GM23248 (cell line): ENCODE measurements around the gene SYNE2. TPM values are rescaled to one million over a fixed set of nuclear protein-coding genes. Genes with fewer than 3 reads are reported as not detected.
A peak's percentile ranks its signal among the peaks of the same experiment; 100 is the strongest.

Experiments used
- DNase-seq: peaks from one replicate; pipeline ENCODE4 v3.0.0-alpha.2; 2015
- H2AFZ ChIP-seq: fragments of 200-600 bp; sonication (generic); 2 replicates; pipeline ENCODE4 v1.6.1; 2016; ENCODE audit warnings: antibody characterized with exemption
- H3F3A ChIP-seq: fragments of 200-600 bp; sonication (generic); 2 replicates; pipeline ENCODE4 v1.6.1; 2016; ENCODE audit warnings: mild to moderate bottlenecking, antibody characterized with exemption, mixed run types; ENCODE audit not compliant: insufficient read depth
- H3K27ac ChIP-seq: fragments of 200-600 bp; sonication (generic); 2 replicates; pipeline ENCODE4 v1.5.1; 2016; ENCODE audit warnings: mild to moderate bottlenecking
- H3K27me3 ChIP-seq: fragments of 200-600 bp; sonication (generic); replicated peaks from 2 replicates; pipeline ENCODE4 v1.6.1; 2016; ENCODE audit warnings: mild to moderate bottlenecking; ENCODE audit not compliant: insufficient read depth
- H3K36me3 ChIP-seq: fragments of 200-600 bp; sonication (generic); 2 replicates; pipeline ENCODE4 v1.6.1; 2016; ENCODE audit warnings: low read depth, mild to moderate bottlenecking
- H3K4me1 ChIP-seq: fragments of 200-600 bp; sonication (generic); 2 replicates; pipeline ENCODE4 v1.6.1; 2016; ENCODE audit warnings: mild to moderate bottlenecking; ENCODE audit not compliant: insufficient read depth
- H3K4me2 ChIP-seq: fragments of 200-600 bp; sonication (generic); one replicate; pipeline ENCODE4 v1.6.1; 2016; ENCODE audit warnings: mild to moderate bottlenecking; ENCODE audit not compliant: unreplicated experiment
- H3K4me3 ChIP-seq: fragments of 200-600 bp; sonication (generic); 2 replicates; pipeline ENCODE4 v1.5.1; 2016; ENCODE audit warnings: mild to moderate bottlenecking
- H3K79me2 ChIP-seq: fragments of 200-600 bp; sonication (generic); 2 replicates; pipeline ENCODE4 v1.6.1; 2016; ENCODE audit warnings: mild to moderate bottlenecking; ENCODE audit not compliant: insufficient read depth
- H3K9ac ChIP-seq: fragments of 200-600 bp; sonication (generic); 2 replicates; pipeline ENCODE4 v1.6.1; 2016; ENCODE audit warnings: mild to moderate bottlenecking
- H3K9me2 ChIP-seq: fragments of 200-600 bp; sonication (generic); 2 replicates; pipeline ENCODE4 v1.6.1; 2016; ENCODE audit warnings: mixed run types, mild to moderate bottlenecking, moderate library complexity; ENCODE audit not compliant: insufficient read depth
- H3K9me3 ChIP-seq: fragments of 200-600 bp; sonication (generic); one replicate; pipeline ENCODE4 v1.6.1; 2017; ENCODE audit warnings: low read depth
- H4K20me1 ChIP-seq: fragments of 200-600 bp; sonication (generic); 2 replicates; pipeline ENCODE4 v1.6.0; 2016; ENCODE audit not compliant: insufficient read depth
- EZH2 ChIP-seq: fragments of 200-600 bp; sonication (generic); IDR thresholded peaks from 2 replicates; pipeline ENCODE4 v1.6.1; 2018; ENCODE audit warnings: antibody characterized with exemption, mild to moderate bottlenecking; ENCODE audit not compliant: insufficient read depth, poor library complexity, severe bottlenecking
- EZH2phosphoT487 ChIP-seq: fragments of 200-600 bp; sonication (generic); IDR thresholded peaks from 2 replicates; pipeline ENCODE4 v1.6.1; 2018; ENCODE audit warnings: antibody characterized with exemption, moderate library complexity, mild to moderate bottlenecking, low read depth; ENCODE audit not compliant: insufficient read depth
- WGBS, 2 experiments: methylation state at CpG; one replicate each; pipeline ENCODE4 v1.1.6; 2015 to 2017; ENCODE audit warnings: low lambda C conversion rate in 2 of 2, low coverage in 1 of 2; ENCODE audit errors: missing lambda C conversion rate in 2 of 2; 5-methylcytosine and 5-hydroxymethylcytosine counted together
- in situ Hi-C: fragments of 300-500 bp; cut with MboI; formaldehyde crosslinking; loops from 2 replicates; pipeline ENCODE4 v1.15.0; 2020
- polyA plus RNA-seq: library from polyadenylated mRNA; unstranded; fragments of >200 nt; fragmentation: Nextera tagmentation; extraction: Ambion mirVana; gene quantifications from 2 replicates; pipeline ENCODE4 v1.2.1, GENCODE V29; 2016
- total RNA-seq: library from RNA; depleted of rRNA; stranded (reverse); fragments of >200 nt; shearing (Covaris generic); gene quantifications from 2 replicates; pipeline ENCODE4 v1.2.3, GENCODE V29; 2014

The SYNE2 gene
- total and polyA plus RNA-seq, 2 experiments from 2014 or later: 2.8 to 4.4 TPM

DNA sequence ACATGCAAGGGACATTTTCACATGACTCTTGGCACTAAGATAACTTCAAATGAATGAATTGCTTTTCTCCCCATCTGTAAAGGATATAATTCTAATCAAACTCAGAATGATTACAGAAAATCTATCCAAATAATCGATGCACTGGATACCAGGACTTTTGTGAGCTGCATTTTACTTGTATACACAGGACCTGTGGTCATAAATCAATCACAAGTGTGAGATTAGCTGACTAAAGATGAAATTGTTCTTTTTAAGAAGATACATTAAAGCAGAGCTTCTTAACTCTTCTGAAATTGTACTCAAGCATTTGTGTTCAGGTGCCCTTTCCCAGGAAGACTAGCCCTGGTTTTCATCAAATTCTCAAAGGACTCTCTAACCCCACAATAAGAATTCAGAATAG, 375.1 kb downstream of the SYNE2 start:
- H3F3A ChIP-seq: peaks cover 5% of the 10 kb centered on the region

GRCh38 chr14:64229489-64229888, 376.7 kb downstream of the SYNE2 start:
- Histone ChIP-seq H3K9me2 (no peaks in the 10 kb centered on the region), H4K20me1 (no peaks in the 10 kb centered on the region)
- DNase-seq: no peak

More for the DNA sequence above, 375.1 kb downstream of the SYNE2 start:
- WGBS, 2 experiments: 41 to 54% methylated on average over 1 of the region's 1 CpG
- Histone ChIP-seq H3K4me2 (no peak overlapping the region), H3K9ac (no peak overlapping the region), H4K20me1 (no peaks in the 10 kb centered on the region), H3K9me3 (no peaks in the 10 kb centered on the region), H3K27ac (no peak overlapping the region), H3K36me3 (no peaks in the 10 kb centered on the region), H3K79me2 (no peaks in the 10 kb centered on the region), H3K4me1 (0 out of 2 replicates have a peak, but pooled peaks cover 14% of the 10 kb centered on the region), H3K4me3 (no peak overlapping the region), H3K9me2 (no peaks in the 10 kb centered on the region), H3K27me3 (no peaks in the 10 kb centered on the region), H2AFZ (no peak overlapping the region)
- in situ Hi-C loops: no loop called here
- no peak for DNase-seq
- TF ChIP-seq EZH2phosphoT487 (no peak), EZH2 (no peak)

DNA sequence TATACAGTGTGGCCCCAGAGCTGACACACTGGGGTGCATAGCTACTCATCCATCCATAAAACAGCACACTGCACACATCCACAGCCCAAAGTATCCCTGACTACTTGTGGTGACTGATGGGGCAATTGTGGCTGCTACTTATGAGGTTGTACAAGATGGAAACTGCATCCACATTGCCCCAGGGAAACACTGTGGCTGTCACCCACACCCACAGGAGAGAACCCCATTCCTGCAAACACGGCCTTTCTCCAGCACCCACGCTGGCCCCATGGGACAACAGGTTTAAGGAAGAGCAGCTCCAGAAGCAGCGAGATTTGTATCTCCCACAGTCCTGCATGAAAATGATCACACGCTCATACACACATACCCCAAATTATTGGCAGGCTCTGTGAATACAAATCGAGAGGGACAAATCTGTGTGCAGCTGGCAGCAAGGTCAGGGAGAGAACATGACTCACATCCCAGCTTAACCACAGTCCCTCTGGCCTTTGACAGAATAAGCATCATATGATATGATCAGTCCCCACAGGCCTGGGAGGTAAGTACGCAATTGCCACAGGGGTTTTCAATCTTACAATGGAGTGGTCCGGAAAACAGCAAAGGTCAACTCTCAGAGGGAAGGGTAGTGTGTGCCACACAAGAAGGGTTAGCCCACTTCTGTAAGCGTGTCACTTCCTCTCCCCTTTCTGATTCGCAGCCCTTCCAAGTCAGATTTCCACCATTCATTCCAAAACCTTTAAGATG, 379.5 kb downstream of the SYNE2 start:
- Histone ChIP-seq H3K9ac (no peak overlapping the region), H3K27ac (no peak overlapping the region), H2AFZ (no peak overlapping the region), H3K4me3 (no peak overlapping the region), H3K79me2 (no peaks in the 10 kb centered on the region), H3K9me2 (no peaks in the 10 kb centered on the region), H3K9me3 (no peaks in the 10 kb centered on the region), H3K4me1 (0 out of 2 replicates have a peak, but pooled peaks cover 14% of the 10 kb centered on the region), H3K4me2 (no peak overlapping the region), H3F3A (peaks cover 5% of the 10 kb centered on the region), H3K27me3 (0 out of 2 replicates have a peak, but pooled peaks cover 8% of the 10 kb centered on the region), H4K20me1 (no peaks in the 10 kb centered on the region), H3K36me3 (no peaks in the 10 kb centered on the region)
- in situ Hi-C loops: no loop called here
- DNase-seq: peak; percentile 75
- WGBS, 2 experiments: 64 to 68% methylated on average over 9 of the region's 9 CpGs
- TF ChIP-seq EZH2 (no peak), EZH2phosphoT487 (no peak)

More at GRCh38 chr14:64229489-64229888, 376.7 kb downstream of the SYNE2 start:
- Histone ChIP-seq H3K79me2 (no peaks in the 10 kb centered on the region), H3K4me3 (no peak overlapping the region), H3F3A (peaks cover 5% of the 10 kb centered on the region), H3K27me3 (0 out of 2 replicates have a peak, but pooled peaks cover 8% of the 10 kb centered on the region), H2AFZ (no peak overlapping the region), H3K9ac (no peak overlapping the region), H3K27ac (no peak overlapping the region), H3K4me1 (0 out of 2 replicates have a peak, but pooled peaks cover 14% of the 10 kb centered on the region), H3K9me3 (no peaks in the 10 kb centered on the region), H3K4me2 (no peak overlapping the region), H3K36me3 (no peaks in the 10 kb centered on the region)
- in situ Hi-C loops: no loop called here
- 88 to 95% methylated on average over 3 of the region's 3 CpGs for WGBS, 2 experiments
- TF ChIP-seq EZH2phosphoT487 (no peak), EZH2 (no peak)

DNA sequence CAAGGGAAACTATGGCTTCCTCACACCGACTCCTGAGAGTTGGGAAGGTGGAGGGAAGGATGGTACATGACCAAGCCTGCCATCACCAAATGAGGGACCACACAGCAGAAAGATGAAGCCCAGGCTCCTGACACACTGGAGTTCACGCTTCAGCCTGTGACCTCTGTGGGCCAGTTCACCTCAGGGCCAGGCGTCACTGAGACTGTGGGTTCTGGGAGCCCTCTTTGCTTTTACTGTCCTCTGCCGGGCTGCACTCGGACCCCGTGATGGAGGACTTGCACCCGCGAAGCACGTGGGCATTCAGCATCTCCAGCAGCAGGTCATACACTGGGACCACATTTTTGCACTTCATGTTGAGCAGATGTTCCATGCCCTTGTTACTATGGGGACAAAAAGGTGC, 380.1 kb downstream of the SYNE2 start:
- no peak for DNase-seq
- no peaks in the 10 kb centered on the region for H3K9me3 ChIP-seq
- no peak for TF ChIP-seq EZH2
- no peak for TF ChIP-seq EZH2phosphoT487
- H3K4me1 ChIP-seq: 0 out of 2 replicates have a peak, but pooled peaks cover 14% of the 10 kb centered on the region
- H4K20me1 ChIP-seq: no peaks in the 10 kb centered on the region
- H3K9ac ChIP-seq: no peak overlapping the region
- H3K36me3 ChIP-seq: no peaks in the 10 kb centered on the region
- H3K27me3 ChIP-seq: 0 out of 2 replicates have a peak, but pooled peaks cover 8% of the 10 kb centered on the region
- no peak overlapping the region for H3K27ac ChIP-seq
- peaks cover 5% of the 10 kb centered on the region for H3F3A ChIP-seq
- H3K79me2 ChIP-seq: no peaks in the 10 kb centered on the region
- WGBS, 2 experiments: 93 to 97% methylated on average over 9 of the region's 9 CpGs
- in situ Hi-C loops: no loop called here
- H3K4me2 ChIP-seq: no peak overlapping the region
- H3K9me2 ChIP-seq: no peaks in the 10 kb centered on the region
- H2AFZ ChIP-seq: no peak overlapping the region
- H3K4me3 ChIP-seq: no peak overlapping the region
